Effector CD8-positive, alpha-beta T cell (primary cell): ENCODE results near the gene FAP.

Source experiments
- DNase-seq: peaks from one replicate; lab custom pipeline; 2025; lab: John Stamatoyannopoulos, UW

The FAP gene

DNA sequence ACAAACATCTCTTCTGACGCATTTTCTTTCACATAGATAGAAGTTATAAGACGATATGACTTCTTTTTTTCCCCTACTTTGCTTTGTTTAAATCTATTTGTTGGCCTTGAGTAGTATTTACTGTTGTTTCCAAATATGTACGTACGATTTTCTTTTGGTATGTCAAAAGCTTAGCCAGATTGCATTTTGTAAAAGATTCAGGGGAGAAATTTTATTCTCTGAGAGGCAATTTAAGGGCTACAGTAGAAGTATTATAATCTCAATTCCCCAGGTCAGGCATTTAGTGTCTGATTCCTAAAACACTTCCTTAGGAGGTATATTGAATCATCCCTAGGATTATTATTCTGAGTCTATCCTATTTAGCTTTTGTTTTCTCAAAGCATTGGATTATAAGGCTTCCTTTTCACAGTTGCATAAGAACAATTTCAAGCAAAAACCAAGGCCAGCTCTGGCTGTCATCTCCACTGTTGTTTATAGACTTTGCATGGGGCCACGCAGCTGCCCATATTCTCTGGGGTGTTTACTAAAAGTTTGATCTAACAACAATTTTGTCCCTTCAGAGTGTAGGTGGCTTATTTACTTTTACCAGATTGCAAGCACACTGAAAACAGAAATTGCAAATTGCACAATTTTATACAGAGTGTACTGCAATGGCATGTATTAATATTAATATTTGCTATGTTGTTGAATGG, 57.6 kb downstream of the FAP start:
- no peak for DNase-seq

DNA sequence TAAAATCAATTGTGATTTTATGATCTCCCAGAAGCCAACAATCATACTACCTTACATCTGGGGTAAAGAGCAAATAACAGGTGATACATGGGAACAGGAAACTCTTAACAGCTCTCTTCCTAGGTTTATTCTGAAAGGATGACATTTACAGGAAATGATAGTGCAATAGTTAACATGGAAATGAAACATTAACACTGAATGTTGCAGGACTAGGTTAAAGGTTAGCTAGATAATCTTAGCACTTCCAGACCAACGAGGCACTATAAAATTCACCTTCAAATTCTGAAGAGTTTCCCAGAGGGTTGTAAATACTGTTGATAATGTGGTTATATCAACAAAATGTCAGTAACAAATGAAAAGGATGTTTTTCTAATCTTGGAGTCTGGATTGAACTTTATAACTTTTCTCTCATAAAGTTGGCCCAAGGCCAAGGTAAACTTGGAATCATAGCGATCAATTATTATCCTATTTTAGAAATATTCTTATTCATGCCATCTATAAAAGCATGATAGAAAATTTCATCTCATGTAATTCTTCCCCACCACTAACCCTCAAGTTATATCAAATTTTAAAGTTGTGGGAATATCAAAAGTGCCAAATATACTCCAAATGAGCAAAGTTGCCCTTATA, 58.3 kb downstream of the FAP start:
- no peak for DNase-seq

DNA sequence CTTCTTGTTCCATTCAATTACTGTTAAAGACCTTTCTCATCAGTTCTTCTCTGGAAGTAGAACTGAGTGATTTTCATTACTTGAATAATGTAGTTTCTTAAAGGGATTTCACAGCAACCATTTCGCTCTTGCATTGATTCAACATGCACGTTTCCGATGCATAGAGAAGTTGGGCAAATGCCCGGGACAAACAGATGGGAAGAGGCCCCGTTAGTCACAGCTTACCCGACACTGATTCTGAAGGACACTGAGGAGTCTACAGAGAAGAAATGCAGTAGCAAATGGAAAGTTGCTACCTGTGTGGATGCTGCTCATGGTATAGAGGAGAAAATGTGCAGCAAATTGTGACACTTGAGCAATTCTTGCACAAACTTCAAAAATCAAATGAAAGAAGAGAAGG, 58.9 kb downstream of the FAP start:
- DNase-seq = no peak

DNA sequence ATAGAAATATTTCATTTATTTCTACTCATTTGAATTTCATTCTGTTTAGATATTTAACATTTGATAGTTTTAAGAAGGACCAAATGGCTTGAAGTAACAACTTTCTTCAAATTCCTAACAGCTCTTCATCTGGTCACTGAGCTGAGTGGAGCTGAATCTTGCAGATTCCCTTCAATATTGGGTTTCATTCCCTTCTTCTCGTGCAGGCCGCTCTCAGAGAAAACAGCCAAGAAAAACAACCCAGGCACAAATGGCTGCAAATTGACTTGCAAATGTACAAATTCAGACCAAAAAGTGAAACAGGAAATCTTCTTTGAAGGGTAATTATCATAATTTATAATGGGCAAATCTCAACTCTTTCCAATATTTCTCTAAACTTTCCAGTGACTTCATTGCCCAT, 60.9 kb downstream of the FAP start:
- no peak for DNase-seq

DNA sequence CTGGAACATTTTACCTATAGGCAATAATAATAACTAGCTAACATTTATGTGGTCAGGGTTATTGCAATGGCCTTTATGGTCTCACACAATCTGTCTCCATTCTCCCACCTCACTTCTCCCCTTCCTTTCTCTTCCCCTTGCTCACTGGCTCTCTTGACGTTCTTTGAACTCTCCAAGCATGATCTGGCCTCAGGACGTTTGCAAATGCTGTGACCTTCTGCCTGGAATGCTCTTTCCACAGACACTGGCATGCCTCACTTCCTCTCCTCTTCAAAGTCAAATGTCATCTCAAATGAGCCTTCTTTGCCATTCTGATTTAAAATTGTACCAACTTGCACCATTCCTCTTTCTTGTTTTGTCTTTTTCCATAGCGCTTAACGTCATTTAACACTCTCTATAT, 65.9 kb downstream of the FAP start:
- DNase-seq = no peak

DNA sequence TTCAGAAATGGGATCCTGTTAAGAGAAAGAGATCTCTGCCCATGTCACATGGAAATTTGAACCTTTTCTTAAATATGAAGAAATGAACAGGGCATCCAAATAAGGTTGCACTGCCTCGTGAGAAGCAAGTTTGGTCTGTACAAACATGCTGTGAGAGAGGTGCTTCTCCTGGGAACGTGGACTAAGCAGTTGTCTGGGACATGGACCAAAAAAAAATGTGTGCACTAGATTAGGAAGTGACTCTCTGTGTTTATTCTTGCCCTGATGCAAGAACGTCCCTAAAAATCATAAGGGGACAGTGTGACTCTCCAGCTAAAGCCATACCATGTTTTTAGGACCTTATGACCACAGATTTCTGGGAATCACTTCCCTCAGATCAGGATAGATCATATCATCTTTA, 67.5 kb downstream of the FAP start:
- DNase-seq = no peak

DNA sequence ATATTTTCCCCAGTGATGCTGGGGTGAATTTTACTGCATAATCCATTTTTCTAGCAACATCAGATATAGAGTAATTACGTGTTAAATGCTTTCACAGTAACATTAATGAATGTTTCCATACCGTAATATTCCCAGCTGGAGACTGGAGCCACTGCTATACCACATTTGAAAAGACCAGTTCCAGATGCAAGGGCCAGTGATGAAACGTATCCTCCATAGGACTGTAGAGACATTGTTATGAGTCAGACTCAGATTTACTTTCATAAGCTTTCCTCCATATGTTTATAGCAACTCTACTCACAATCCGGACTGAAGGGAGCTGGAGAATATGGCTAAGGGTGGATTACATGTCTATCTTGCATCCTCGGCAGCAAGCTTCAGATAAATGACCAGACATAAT, 68.5 kb downstream of the FAP start:
- no peak for DNase-seq

DNA sequence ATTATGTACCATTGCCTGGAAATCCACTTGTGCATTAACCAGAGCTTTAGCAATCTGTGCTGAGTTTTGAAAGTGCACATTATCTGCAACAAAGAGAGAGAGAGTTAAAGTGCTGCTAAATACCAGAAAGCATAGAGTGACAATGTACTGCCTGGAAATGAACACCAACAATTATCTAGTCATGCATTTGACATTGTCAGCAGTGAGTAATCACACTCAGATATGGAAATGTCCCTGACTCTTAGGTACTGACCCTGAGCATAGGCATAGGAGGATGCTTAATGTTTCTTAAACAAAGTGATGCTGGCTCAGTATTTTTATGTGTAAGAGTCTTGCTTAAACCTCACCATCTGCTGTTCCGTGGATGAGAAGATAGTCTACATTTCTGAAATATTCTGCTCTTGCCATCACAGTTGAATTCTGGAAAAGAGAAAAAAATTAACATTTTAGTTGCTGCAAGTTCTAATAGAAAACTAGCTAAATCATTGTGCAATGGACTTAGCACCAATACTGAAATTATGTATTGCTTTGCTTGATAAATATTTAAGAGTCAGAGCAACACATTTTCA, 70.4 kb downstream of the FAP start:
- no peak for DNase-seq

DNA sequence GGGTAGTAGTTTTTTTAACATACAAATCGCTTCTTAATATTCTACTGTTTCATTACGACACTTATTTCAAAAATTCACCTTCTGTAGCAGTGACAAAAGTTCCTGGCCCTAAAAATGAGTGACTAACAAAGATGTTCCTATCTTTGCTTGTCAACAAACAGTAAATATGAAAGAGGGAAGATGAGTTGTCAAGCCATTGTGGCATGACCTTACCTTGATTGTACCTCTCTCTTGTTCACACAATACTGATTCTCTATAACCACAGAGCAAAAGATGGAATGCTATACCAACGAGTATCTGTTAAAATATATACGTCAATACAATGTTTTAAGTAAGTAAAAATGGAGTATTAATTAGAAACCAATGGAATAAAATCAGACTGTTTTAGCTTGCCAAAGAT, 76.5 kb downstream of the FAP start:
- DNase-seq = no peak

DNA sequence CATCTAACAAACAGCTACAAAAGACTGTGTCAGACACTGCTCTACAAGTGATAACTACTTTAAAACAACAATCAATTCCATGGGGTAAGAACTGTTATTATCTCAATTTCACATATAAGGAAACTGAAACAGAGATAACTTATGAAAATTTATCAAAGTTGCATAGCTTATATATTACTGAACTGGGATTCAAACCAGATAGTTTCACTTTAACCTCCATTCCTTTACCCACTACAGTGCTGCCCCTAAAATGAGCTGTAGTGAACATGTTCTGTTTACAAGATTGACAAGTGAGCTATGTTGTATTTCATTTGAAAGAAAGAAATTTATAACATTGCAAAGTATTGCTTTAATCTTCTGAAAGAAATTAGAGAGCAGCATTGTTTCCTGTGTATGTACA, 77.1 kb downstream of the FAP start:
- DNase-seq = no peak

DNA sequence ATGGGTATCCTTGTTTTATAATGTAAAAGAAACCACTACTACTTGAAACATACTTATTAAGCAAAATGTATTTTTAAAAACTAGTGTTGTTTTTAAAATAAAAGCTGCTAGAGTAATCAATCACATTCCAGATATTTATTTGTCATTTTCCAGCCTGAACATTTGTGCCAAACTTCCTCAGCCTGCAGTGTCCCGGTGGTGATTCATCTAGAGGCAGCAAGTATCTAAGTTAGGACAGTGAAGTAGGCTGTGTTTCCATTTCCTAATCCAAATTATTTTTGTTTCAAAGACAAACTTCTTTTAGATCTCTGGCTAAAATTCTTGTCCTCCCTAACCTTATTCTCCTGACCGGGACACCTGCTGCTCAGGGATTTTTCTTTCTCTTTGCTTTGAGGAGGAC, 78.4 kb downstream of the FAP start:
- DNase-seq = no peak

DNA sequence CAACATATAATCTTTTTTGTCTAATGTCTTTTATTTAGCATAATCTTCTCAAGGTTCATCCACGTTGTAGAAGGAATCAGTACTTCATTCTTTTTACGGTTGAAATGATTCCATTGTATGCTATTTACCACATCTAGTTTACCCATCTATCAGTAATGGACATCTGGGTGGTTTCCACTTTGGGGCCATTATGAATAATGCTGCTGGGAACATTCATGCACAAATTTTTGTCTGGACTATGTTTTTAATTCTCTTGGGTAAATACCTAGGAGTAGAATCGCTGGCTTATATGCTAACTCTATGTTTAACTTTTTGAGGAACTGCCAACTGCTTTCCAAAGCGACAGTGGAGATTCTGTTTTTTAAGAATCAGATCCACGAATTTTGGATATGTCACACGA, 83.8 kb downstream of the FAP start:
- no peak for DNase-seq

DNA sequence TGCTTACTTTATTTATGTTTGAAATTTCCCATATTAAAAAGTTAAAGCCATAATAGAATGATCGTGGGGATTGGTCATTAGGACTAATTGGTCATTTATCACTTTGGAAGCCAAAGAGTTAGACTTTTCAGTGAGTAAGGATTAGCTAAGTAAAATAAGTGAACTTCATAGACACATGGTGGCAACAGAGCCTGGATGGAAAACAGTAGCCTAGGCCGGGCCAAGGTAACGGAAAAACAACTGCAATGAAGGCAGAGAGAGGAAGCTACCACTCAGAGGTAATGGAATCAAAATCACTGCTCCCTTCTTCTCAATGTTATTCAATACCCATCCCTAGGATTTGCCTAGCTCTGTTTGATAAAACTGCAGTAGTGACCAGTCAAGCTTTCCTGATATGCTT, 87.1 kb downstream of the FAP start:
- DNase-seq = no peak

DNA sequence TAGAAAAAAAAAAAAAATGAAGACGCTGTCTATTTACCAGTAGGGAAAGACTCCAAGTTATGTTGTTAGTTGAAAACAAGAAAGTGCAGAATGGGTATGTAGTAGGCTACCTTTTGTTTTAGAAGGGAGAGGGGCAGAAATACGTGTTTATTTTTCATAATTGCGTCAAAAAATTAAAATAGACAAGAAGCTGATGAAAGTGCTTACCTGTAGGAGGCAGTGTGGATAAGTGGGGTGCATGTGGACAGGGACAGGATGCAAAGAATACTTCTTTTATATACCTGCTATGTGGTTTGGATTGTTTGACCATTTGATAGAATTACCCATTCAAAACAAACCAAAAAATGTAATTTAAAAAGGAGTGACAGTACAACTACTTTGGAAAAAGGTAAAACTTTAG, 88.2 kb downstream of the FAP start:
- no peak for DNase-seq

DNA sequence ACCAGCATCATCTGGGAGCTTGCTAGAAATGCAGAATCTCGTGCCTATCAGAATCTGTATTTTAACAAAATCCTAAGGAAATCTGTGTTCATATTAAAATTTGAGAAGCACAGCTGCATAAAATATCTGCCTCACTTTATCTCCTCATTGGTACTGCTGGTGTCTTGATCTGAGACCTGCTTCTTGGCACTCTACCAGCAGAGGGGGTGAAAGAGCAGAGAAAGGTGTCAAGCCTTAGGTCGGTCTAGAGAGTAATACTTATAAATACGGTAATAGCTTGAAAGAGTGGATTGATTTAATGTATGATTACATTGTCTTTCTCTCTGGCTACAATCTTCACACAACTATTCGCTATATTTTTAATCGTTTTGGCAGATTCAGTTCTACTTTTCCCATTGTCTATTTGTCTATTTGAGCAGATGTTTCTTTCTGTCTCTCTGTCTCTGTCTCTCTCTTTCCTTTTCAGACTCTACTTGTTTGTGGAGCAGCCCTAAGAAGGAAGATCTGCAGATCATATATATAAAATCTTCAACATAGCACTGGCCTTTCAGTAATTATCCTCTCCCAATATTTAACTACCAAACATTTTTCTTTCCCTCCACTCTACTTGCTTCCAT, 89.5 kb downstream of the FAP start:
- peak; percentile 23 for DNase-seq

DNA sequence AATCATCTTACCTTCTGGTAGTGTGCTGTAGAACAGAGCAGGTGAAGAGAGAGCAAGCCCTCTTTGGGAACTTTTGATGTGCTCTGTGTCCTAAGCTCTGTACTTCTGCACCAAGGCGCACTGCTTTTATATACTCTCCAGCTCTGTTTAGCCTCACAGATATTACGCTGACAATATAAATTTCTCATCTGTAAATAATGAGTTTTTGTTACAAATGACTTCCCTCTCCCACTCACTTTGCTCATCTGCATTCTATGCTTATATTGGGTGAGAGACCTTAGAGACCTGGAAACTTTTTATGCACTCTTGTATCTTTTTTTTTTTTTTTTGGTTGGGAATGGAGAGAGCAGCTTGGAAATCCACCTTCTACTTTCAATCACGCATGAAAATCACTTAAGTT, 91.1 kb downstream of the FAP start, which contains the start of gene GCG:
TSS of gene GCG (minus strand) at position 101 of the 400 bp plus-strand sequence. CDS start 3,069 bp downstream, outside the sequence.
- DNase-seq = no peak

DNA sequence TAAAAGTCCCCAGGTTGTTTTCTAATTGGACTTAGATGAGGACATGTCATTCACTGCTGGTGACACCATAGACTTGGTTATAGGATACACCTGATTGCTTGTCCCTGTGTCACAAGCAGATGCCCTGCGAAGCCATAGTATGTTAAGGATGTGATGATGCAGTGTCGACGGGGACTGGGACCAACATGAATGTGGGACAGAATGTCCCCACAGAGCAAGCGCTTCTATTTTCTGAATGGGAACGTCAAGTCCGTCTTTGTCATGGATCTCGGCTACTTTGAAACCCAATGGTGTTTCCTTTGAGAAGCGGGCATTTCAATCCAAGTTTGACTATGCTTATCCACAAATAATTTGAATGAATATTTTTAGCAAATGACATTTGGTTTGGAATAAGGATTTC, 93.3 kb downstream of the FAP start:
- no peak for DNase-seq

DNA sequence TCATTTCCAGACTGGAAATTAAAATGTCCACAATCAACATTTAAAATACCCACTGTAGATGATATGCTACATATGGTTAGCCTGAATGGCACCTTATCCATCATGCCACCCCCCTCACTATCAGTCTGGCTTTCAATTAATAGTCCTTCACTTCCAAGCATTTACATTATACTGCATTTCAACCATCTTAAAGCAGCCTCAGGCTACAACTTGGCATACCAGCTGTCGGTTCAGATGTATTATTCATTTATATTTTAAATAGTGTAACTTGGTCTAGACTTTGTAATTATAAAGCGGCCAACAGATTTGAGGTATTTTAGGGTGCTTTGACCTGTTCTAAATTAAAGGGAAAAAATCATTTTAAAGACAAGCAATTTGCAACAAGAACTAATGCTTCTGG, 93.8 kb downstream of the FAP start:
- no peak for DNase-seq

DNA sequence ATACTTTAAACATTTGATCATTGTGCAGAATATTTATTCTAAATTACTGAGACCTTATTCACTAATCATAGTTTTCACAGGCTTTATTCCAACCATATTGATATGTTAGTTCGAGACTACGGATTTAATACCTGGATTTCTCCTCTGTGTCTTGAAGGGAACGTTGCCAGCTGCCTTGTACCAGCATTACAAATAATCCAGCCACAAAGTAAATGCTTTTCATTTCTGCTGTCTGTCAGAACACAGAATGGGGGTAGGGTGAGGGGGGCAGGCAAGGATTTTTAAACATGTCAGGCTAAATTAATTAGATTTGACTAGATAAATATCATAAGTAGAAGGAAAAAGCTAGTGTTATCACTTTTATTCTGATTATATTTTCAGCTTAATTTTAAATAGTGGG, 94.3 kb downstream of the FAP start:
- no peak for DNase-seq

DNA sequence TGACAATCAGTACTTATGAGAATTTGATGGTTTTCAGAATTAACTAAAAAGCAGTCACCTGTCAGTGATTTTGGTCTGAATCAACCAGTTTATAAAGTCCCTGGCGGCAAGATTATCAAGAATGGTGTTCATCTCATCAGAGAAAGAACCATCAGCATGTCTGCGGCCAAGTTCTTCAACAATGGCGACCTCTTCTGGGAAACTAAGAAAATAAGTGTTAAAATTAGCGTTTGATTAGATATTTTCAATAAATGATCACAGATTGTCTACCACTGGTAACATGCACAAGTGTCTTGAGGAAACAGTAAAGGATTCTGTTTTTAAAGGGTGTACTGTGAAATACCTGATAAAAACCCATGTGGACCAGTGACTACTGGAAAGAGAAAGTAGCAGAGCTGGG, 99.3 kb downstream of the FAP start:
- DNase-seq = no peak

DNA sequence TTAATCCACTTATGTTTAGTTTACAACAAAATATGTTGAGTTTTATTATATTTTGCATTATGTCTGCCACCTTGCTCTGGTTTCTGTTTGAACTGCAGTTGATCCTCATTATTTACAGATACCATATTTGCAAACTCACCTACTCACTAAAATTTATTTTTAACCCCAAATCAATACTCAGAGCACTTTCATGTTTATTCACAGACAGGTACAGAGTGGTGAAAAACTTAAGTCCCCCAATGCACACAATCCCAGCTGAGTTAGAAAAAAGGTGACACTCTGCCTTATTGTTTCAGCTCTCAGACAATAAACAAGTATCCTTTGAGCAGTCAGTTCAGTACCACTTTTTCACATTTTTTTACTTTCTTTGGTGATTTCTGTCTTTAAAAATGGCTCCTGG, 104.9 kb downstream of the FAP start:
- no peak for DNase-seq

DNA sequence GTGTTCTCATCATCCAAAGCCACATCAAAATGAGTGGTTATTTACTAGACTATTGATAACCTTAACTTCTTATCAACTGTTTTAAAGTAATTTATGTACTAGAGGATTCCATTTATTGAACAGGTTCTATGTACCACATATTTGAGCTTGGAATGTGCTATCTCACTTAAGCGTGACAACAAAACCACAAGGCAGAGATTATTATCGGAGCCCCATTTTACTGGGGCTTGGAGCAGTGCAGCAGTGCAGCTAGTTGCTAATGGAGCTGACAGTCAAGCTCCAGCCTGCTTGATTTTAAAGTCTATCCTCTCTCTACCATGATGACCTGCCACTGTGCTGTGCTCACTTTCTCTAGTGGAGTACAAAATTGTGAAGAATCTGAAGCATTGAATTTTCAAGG, 115.8 kb downstream of the FAP start:
- no peak for DNase-seq

DNA sequence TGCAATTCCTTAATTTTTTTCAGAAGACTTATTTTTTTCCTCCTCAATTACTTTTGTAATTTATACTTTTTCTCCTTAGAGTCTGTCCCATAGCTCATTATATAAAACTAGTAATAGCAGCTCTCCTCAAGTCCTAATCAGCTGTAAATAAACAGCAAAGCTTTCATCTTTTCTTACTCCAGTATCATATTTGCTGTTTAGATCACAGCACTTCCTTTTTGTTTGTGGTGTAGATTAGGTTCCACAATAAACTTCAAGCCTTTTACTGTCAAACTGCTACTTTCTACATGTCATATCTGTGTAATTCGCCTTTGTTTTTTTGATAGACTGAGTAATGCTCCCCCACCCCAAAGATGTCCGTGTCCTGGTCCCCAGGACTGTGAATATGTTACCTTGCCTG, 116.7 kb downstream of the FAP start:
- no peak for DNase-seq
